ENCODE data around the gene ODF2.

- TF ChIP-seq EZH2 (IDR thresholded peaks at IDR 0.05) (no peak), POLR2AphosphoS5 (IDR thresholded peaks at IDR 0.05; ENCODE audit: borderline replicate concordance, low read depth, low read length) (no peak), FOXP2 (optimal IDR thresholded peaks at IDR 0.05; ENCODE audit: control extremely low read depth, extremely low read length, insufficient read depth) (no peak)
Observed at GRCh38 chr9:128415281-128415680, 40.5 kb upstream of the ODF2 start.
